MM.1S (cell line): Measurements from ENCODE around the gene PARD6B.

Experiments
- CTCF ChIP-seq: fragments of 300-600 bp; sonication (generic); IDR thresholded peaks from 2 replicates; pipeline ENCODE4 v1.5.1; 2016; ENCODE audit warnings: antibody characterized with exemption, low read length, mixed read lengths
- EZH2 ChIP-seq: fragments of 300-600 bp; sonication (generic); optimal IDR thresholded peaks from 2 replicates; pipeline ENCODE3; 2017; ENCODE audit warnings: low read depth, mild to moderate bottlenecking, antibody characterized with exemption, low read length, mixed read lengths
- EZH2phosphoT487 ChIP-seq: fragments of 300-600 bp; sonication (generic); IDR thresholded peaks from 2 replicates; pipeline ENCODE4 v1.6.1; 2018; ENCODE audit warnings: antibody characterized with exemption, low read length

- TF ChIP-seq EZH2 = no peak
- TF ChIP-seq CTCF = no peak
- TF ChIP-seq EZH2phosphoT487 = no peak
Observed at GRCh38 chr20:50733644-50734349, 2.4 kb downstream of the PARD6B start.
